HG03457 (cell line): ENCODE measurements around the gene KLRD1.
"Not testable (repeated sequence)": the region's sequence is repeated elsewhere in the genome, so short reads cannot be mapped to it uniquely, and the experiment has no call there.

Source experiments
- ATAC-seq: cut with Tn5 transposase; IDR thresholded peaks from one replicate; pipeline ENCODE4 v1.9.1; 2021; ENCODE audit warnings: moderate number of reproducible peaks; ENCODE audit not compliant: unreplicated experiment

KLRD1 gene

GRCh38 chr12:10307630-10308029 lies at the start of gene KLRD1:
Gene KLRD1 (plus strand): TSS chr12:10307870. CDS start chr12:10308078, 208 bp downstream.
- ATAC-seq: no peak

- ATAC-seq: no peak
Observed at GRCh38 chr12:10260927-10261326, 46.7 kb upstream of the KLRD1 start.

GRCh38 chr12:10268037-10268436 lies 39.6 kb upstream of the KLRD1 start:
- no peak for ATAC-seq

GRCh38 chr12:10272467-10272866 lies 35.2 kb upstream of the KLRD1 start:
- ATAC-seq: no peak

- ATAC-seq: no peak
Observed at GRCh38 chr12:10276774-10277173, 30.9 kb upstream of the KLRD1 start.

GRCh38 chr12:10278104-10278503 lies 29.6 kb upstream of the KLRD1 start:
- no peak for ATAC-seq

- no peak for ATAC-seq
Observed at GRCh38 chr12:10279937-10280336, 27.7 kb upstream of the KLRD1 start.

GRCh38 chr12:10283027-10283426 lies 24.6 kb upstream of the KLRD1 start:
- no peak for ATAC-seq

- ATAC-seq: no peak
Observed at GRCh38 chr12:10285919-10286318, 21.8 kb upstream of the KLRD1 start.

GRCh38 chr12:10289005-10289754 lies 18.5 kb upstream of the KLRD1 start:
- no peak for ATAC-seq

GRCh38 chr12:10291030-10291429 lies 16.6 kb upstream of the KLRD1 start:
- no peak for ATAC-seq

GRCh38 chr12:10293151-10293550 lies 14.5 kb upstream of the KLRD1 start:
- no peak for ATAC-seq

GRCh38 chr12:10293570-10294227 lies 14.0 kb upstream of the KLRD1 start:
- no peak for ATAC-seq

GRCh38 chr12:10301103-10301502 lies 6.6 kb upstream of the KLRD1 start:
- no peak for ATAC-seq

GRCh38 chr12:10304161-10304574 lies 3.5 kb upstream of the KLRD1 start:
- ATAC-seq: no peak

- no peak for ATAC-seq
Observed at GRCh38 chr12:10305411-10305810, 2.3 kb upstream of the KLRD1 start.

GRCh38 chr12:10310926-10311720 lies 3.5 kb downstream of the KLRD1 start:
- ATAC-seq: no peak

GRCh38 chr12:10319388-10319787 lies 11.7 kb downstream of the KLRD1 start:
- ATAC-seq: no peak

- ATAC-seq: no peak
Observed at GRCh38 chr12:10320643-10321042, 13.0 kb downstream of the KLRD1 start.

GRCh38 chr12:10328691-10329090 lies 21.0 kb downstream of the KLRD1 start:
- not testable (repeated sequence) for ATAC-seq

GRCh38 chr12:10331642-10332239 lies 24.1 kb downstream of the KLRD1 start:
- ATAC-seq: no peak
